SHP77 treated with DMSO at 0.1 percent for 48 hours (cell line): Measurements from ENCODE around the gene CLIC4.
"Not testable (repeated sequence)": the region's sequence is repeated elsewhere in the genome, so short reads cannot be mapped to it uniquely, and the experiment has no call there.

Experiments used
- DNase-seq: peaks from one replicate; lab custom pipeline; 2025; lab: John Stamatoyannopoulos, UW

The CLIC4 gene

DNA sequence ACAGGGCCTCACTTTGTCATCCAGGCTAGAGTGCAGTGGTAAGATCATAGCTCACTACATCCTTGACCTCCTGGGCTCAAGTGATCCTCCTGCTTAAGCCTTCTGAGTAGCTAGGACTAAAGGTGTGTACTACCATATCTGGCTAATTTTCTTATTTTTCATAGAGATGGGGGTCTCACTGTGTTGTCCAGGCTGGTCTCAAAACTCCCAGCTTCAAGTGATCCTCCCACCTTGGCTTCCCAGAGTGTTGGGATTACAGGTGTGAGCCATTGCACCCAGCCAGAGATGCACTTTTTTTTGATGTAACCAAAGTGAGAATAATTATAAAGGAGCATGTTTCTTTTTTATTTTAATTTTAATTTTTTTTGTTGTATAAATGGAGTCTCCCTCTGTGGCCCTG is 28.4 kb downstream of the CLIC4 start:
- no peak for DNase-seq

DNA sequence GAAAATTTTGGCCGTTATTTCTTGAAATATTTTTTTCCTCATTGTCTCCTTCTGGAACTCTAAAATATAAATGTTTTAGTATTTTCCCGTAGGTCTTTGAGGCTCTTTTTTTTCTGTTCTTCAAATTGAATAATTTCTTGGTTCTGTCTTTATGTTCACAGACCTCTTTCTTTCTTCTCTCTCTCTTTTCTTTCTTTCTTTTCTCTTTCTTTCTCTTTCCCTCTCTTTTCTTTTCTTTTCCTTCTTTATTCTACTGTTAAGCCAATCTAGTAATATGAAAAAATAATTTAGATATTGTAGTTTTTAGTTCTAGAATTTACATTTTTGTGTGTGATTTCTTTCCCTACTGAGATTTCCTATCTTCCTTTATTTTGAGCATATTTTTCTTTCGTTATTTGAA is 30.1 kb downstream of the CLIC4 start:
- no peak for DNase-seq

DNA sequence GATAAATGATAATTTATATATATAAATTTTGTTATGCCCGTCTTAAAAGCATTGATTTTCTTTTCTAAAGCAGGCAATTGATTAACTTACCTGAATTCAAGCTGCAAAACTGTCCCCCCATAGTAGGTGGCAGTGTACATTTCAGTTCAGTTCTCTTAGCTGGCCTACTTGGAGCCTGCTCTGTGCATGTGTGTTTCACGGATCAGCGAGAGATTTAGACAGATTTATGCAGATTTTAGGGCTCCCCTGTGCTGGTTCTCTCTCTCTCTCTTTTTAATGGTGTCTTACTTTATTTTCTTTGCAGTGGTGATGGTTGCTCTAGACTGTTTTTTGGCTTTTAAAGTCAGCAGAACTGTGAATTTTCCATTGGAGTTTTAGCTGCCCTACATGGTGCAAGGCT is 30.7 kb downstream of the CLIC4 start:
- DNase-seq = no peak

DNA sequence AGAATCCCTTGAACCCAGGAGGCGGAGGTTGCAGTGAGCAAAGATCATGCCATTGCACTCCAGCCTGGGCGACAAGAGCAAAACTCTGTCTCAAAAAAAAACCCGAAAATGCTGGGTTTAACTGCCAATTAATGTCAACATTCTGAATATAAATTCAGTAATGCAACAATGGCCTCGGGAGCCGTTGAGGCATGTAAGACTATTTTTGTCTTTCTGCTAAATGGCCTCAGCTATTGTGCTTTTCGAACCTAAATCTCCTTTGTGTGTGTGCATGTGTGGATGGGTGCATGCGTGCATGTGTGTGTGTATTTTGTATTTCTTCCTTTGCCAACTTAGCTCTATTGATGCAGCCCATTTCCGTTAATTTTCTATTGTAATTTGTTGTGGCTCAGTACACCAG is 31.6 kb downstream of the CLIC4 start:
- DNase-seq = no peak

DNA sequence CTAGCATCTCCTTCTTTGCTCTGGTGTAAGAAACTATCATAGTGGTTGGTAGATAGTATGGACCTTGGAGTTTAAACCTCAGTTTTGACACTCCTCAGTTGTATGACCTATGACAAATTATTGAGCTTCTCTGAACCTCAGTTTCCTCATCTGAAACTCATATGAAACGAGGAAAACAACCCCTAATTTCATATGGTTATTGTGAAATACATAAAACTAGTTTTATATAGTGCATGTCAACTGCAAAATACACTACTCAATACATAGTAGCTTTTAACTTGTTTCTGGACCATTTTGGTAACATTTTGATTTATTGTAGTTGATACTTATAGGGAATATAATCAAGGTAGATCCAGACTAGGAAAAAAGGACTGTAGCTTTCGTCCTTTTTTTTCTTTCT is 32.9 kb downstream of the CLIC4 start:
- no peak for DNase-seq

DNA sequence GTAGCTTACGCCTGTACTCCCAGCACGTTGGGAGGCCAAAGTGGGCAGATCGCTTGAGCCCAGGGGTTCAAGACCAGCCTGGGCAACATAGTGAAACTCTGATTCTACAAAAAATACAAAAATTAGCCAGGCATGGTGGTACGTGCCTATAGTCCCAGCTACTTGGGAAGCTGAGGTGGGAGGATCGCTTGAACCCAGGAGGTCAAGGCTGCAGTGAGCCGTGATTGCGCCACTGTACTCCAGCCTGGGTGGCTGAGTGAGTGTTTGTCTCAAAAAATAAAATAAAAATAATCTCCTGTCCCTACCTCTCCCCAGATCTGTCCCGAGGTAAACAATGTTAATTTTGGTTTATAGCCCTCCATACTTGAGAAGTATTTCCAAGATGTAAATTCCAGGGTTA is 34.0 kb downstream of the CLIC4 start:
- not testable (repeated sequence) for DNase-seq

DNA sequence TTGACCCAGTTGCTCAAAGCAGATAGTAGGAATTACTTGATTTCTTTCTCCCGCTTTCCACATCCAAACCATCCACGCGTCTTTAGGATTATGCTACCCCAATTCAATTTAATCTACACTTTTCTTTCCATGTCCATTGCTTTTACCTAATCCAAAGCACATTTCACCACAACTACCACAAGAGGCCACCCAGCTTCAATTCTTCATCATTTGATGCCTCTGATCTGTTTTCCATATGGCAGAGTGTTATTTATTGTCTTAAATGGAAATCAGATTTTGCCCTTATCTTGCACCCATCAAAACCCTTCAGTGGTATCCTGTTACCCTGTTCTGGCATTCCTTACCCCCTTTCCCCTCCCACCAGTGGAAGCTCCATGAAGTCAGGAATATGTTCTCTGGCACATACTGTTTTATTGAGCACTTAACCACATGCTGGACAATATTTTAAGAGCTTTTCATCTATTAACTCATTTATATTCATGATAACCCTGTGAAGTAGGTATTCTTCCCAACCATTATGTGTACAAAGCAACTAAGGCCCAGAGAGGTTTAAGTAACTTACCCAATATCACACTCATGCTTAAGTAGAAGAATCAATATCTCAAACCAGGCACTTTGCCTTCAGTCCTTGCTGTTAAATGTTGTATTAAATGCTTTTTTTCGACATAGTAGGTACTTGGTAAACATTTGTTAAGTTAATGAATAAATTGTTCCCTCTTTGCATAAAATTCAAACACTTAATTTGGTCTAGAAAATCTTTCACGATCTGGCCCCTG is 34.6 kb downstream of the CLIC4 start:
- DNase-seq = no peak

DNA sequence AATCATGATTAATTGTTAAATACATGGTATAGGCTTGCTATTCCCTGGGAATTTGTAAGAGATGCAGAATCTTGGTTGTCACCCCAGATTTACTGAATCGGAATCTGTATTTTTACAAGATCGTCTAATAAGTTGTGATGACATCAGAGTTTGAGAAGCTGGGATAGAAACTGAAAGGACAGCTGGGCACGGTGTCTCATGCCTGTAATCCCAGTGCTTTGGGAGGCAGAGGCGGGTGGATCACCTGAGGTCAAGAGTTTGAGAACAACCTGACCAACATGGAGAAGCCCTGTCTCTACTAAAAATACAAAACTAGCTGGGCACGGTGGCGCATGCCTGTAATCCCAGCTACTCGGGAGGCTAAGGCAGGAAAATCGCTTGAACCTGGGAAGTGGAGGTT is 35.4 kb downstream of the CLIC4 start:
- DNase-seq = not testable (repeated sequence)

DNA sequence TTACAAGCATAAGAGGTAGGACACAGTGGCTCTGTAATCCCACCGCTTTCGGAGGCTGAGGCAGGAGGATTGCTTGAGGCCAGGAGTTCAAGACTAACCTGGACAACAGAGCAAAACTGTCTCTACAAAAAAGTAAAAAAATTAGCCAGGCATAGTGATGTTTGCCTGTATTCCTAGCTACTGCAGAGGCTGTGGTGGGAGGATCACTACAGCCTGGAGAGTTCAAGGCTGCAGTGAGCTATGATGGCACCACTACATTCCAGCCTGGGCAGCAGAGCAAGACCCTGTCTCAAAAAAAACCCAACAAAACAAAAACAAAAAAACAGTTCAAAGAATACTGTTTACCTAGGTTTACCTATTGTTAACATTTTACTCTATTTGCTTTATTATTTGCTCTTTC is 37.4 kb downstream of the CLIC4 start:
- DNase-seq = no peak

DNA sequence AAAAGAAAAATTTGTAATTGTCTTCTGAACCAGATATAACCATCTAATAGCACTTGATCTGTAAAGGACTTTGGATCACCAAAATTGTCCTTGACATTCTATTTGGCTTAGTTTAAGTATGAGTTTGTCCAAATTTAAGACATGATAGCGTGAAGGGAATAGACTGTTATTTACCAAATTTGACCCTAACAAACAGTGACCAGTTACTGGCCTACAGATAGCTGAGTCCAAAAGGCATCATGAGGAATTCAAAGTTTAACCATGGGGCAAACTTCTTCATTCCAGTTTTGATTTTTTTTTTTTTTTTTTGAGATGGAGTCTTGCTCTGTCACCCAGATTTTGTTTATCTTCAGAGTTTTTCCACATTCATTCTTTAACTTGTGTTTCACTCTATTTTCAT is 38.5 kb downstream of the CLIC4 start:
- DNase-seq = no peak

DNA sequence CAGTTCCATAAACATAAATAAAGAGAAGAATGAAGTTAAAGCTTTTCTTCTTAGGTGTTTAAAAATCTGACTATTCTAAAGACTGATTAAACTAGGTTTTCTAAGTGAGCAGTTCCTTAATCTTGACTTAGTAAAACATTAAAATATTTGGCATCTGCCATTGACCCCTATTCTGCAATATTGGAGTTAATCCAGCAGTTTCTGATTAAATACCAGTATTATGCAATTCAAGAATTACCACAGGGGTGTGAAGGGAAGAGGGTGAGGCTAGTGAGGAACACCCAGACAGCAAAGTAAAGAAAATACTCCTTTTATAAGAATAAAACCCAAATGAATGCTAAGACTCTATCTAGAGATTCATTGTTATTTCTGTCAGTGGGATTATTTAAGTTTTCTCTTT is 40.9 kb downstream of the CLIC4 start:
- no peak for DNase-seq

DNA sequence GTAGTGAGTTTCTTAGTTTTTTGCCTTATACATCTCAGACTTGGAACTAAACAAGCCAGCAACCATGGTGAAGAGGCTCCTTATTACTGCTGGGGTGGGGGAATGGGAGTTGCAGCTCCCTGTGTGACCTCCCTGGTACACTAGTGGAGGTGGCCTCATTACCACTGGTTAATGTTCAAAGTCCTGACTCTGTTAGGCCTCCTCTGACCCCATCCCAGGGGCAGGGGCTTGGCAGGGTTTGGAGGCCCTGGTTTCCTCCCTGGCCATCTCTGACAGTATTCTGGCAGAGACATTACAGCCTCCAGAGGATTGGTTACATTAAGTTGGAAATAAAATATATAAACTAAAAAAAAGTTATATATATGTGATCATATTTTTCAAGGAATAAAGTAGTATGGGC is 45.2 kb downstream of the CLIC4 start:
- DNase-seq = no peak

DNA sequence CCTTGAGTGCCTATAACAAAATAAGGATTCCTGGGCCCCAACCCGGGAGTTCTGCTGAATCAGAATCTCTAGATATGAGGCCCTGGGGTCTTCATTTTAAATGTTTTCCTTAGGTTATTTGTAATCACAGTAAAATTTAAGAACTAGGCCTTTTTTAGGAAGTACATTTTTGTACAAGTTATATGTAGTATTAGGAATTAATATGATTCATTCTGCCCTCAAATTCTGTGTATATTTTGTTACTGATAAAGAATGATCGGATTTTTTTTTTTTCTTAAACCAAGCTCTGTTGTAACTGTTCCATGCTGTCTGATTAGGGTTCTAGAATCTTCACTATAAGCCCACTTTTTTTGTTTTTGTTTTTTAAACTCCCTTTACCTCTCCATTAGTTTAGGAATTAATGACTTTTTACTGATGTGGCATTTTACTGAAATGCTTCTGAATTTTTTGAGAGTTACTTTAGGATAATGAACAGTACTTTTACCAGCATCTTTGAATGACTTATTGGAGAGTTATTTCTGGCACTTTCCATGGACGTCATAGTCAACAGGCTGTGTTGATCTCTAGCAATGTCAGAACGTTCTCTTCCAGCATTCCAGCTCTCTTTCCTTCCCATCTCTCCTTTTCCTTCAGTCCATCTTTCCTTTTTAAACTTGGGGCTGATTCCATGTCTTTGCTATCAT is 48.3 kb downstream of the CLIC4 start:
- DNase-seq = no peak

DNA sequence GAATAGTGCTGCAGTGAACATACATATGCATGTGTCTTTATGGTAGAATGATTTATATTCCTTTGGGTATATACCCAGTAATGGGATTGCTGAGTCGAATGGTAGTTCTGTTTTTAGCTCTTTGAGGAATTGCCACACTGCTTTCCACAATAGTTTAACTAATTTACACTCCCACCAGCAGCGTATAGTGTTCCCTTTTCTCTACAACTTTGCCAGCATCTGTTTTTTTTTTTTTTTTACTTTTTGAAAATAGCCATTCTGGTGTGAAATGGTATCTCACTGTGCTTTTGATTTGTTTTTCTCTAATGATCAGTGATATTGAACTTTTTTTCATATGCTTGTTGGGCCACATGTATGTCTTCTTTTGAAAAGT is 48.9 kb downstream of the CLIC4 start:
- DNase-seq = not testable (repeated sequence)

DNA sequence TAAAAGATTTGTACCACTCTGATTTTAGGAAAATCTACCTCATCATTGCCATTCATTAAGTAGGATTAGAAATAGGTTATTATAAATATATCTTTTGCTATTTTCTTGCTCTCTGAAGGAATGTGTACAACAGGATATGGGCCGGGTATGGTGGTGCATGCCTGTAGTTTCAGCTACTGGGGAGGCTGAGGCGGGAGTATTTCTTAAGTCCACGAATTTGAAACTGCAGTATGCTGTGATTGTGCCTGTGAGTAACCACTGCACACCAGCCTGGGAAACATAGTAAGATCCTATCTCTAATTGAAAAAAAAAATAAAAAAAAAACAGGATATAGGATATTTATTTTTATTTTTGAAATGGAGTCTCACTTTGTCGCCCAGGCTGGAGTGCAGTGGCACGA is 50.0 kb downstream of the CLIC4 start:
- DNase-seq = no peak

DNA sequence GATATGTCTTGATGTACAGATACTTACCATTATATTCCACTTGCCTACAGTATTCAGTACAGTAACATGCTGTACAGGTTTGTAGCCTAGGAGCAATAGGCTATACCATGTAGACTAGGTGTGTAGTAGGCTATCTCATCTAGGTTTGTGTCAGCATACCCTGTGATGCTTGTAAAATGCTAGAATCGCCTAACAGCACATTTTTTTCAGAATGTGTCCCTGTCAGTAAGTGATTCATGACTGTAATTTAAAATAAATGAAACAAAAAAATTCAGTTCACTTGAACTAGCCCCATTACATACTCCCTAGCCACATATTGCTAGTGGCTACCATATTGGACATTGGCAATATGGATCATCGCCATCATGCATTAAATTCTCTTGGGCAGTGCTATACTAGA is 51.3 kb downstream of the CLIC4 start:
- DNase-seq = no peak

DNA sequence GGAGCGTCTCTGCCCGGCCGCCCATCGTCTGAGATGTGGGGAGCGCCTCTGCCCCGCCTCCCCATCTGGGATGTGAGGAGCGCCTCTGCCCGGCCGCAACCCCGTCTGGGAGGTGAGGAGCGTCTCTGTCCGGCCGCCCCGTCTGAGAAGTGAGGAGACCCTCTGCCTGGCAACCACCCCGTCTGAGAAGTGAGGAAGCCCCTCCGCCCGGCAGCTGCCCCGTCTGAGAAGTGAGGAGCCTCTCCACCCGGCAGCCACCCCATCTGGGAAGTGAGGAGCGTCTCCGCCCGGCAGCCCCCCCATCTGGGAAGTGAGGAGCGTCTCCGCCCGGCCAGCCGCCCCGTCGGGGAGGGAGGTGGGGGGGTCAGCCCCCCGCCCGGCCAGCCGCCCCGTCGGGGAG is 54.0 kb downstream of the CLIC4 start:
- DNase-seq = not testable (repeated sequence)

DNA sequence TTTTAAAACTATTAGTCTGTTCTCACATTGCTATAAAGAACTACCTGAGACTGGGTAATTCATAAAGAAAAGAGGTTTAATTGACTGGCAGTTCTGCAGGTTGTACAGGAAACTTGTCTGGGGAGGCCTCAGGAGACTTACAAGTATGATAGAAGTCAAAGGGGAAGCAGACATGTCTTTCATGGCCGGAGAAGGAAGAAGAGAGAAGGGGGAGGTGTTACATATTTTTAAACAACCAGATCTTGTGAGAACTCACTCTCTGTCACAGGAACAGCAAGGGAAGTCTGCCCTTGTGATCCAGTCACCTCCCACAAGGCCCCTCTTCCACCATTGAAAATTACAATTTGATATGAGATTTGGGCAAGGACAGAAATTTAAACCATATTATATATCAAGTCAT is 55.9 kb downstream of the CLIC4 start:
- no peak for DNase-seq

DNA sequence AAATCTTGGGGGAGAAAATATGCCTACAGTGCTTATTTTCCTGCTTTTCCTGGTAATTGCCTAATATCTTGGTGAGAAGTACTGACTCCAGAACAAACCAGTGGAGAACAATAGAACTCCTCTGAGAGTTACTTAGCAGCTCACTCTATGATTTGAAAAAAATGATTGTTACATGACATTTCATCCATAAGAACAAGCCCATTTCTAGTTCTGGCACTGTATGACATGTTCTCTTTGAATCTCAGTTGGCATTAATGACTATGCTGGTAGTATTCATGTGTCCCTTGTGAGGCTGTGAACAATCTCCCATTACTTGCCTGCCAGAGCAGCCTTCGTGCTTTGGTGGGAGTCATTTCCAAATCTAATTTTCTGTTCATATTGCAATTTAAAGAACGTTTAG is 58.0 kb downstream of the CLIC4 start:
- no peak for DNase-seq

DNA sequence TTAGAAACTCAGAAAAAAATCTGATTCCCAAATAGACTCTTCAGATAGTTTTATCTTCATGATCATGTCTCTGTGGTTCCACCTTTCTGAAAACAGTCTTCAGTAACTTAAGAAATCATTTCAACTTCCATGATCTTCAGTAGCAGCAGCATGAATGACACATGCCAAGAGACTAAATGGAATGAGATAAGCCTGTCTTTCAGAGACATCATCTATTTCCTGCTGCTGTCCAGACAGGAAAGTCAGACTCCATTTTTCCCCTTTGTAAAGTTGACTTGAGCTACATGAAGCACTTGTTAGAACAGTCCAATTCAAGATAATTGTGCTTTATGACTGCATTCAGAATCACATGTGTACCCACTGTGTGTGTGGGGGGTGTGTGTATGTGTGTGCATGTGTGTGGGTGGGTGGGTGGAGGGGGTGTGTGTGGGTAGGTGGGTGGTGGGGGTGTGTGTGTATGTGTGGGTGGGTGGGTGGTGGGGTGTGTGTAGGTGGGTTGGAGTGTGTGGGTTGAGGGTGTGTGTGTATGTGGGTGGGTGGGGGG is 58.8 kb downstream of the CLIC4 start:
- DNase-seq = no peak

DNA sequence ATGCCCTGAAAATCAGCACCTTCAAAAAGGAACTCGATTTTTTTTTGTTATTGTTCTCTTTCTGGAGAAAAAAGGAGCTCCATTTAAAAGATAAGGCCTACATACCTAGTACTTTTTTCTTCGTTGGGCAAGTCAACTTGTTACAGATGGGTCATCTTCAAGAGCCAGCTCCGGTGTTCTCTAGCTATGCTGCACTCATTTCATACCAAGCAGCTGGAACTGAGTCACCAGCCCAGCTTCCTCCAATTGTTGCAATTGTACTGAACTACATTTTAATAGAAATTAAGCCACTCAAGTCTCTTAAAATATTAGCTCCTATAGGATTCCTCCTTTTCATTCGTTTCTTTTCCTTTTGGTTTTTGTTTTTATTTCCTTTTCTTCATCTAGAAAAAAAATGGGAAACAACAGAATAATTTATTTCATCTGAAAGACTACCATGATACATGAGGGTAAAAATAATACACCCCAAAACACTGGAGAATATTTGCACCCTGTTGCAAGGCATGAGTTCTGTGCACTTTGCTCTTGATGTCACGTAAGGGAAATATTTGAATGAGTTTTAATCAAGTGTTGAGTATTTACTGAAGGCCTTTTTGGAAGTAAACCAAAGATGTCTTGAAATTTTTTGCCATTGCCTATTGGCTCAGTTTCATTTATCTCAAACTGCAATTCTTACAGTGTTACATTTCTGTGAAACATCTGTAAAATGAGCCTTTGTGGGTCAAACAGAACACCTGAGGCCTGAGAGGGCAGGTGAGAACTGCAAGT is 60.5 kb downstream of the CLIC4 start:
- DNase-seq = no peak

DNA sequence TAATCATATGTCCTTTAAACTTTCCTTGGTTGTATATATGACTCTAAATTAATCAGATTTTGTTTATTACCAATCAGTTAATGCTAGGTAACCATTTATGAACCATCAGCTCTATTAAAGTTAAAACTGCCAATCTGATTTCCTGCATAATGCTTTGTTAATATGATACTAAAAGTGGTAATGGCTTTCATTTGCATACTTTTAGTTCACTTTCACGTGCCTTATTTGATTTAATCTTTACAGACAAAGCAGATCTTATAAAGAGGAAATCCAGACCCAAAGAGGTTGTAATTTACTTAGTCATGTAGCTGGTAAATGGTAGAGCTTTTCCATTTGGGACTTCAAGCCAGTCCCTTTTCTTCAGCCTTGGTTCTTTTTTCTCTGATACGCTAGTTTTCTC is 61.3 kb downstream of the CLIC4 start:
- DNase-seq = no peak

DNA sequence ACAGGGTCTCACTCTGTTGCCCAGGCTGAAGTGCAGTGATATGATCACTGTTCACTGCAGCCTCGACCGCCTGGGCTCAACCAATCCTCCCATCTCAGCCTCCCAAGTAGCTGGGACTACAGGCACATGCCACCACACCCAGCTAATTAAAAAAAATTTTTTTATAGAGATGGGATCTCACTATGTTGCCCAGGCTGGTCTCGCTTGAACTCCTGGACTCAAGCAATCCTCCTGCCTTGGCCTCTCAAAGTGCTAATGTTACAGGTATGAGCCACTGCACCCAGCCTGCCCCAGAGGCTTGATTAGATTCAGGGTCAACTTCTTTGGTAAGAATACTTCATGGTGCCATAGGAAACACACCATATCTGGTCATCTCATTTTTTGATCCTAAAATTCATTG is 66.2 kb downstream of the CLIC4 start:
- not testable (repeated sequence) for DNase-seq
